HG03460 (cell line): Measurements from ENCODE around the gene PRDM10.
"Not testable (repeated sequence)": the region's sequence is repeated elsewhere in the genome, so short reads cannot be mapped to it uniquely, and the experiment has no call there.

Experiments used
- ATAC-seq: cut with Tn5 transposase; IDR thresholded peaks from one replicate; pipeline ENCODE4 v1.9.1; 2021; ENCODE audit not compliant: unreplicated experiment

Gene PRDM10

DNA sequence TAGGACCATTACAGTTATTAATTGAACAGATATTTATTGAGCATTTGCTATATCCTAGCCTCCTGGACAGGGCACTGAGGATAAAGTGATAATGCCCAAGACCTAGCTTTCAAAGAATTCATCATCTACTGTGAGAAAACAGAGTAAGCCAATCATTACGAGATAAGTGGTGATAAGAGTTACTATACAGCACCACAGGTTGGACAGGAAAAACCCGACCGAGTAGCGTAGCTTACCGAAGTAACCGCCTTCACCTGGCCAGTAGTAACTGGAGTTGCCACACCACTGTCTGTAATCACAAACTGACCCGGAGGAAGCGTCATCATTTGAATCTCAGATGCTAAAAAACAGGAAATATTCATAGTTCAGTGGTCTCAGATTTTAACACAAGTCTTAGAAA lies 97.2 kb downstream of the PRDM10 start:
- no peak for ATAC-seq

DNA sequence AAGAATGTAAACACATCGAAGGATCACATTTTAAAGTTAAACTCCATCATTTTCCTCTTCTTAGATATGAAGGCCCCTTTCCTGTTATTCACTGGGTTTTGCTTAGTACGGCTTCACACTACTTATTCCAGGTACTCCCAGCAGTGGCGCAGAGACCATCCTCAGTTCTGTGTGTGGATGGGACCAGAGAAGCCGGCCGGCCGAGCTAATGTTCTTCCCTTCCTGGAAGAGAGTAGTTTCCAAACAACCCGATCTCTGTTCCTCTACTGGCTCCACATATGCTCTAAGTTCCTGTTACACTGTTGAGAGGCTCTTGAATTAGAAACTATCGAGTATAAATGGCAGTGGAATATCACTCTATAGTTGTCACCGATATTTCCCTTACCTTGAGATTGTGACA lies 106.6 kb downstream of the PRDM10 start:
- ATAC-seq = no peak

DNA sequence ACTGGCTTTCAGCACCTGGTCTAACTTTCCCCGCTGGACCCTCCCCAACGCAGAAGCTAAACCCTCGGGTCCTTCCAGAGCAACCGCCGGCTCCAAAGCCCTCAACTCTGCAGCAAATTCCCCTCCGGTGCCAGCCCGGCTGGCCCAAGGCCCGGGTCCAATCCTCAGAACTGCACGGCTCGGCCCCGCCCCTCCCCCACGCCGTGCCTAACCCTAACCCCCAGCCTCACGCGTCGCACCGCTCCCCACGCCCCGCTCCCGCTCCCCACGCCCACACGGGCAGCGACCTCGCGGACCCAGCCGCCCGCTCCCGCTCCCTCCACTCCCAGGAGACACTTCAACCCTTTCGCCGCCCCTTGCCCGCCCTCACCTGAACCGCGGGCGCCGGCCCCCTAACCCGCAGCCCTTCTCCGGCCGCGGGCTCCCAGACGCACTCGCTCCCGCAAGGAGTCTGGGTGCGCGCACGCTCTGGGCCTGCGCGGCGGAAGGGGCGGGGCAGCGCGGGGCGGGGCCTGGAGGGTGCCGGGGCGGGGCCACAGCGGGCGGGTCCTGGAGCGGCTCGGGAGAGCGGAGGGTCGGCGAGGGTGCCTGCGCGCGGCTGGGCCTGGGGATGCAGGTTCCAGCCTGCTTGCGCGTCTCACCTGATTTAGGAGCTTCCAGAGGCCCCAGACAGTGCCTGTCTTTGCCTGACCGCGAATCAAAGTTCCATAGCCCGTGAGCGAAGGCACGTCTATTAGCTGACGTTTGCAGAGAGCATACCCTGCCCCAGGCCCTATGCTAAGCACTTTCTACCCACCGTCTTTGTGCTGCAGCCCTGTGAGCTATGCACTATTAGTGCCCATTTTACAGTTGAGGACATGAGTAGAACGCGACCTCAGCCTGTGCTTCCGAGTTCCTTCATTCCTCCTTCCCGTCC lies 107.3 kb downstream of the PRDM10 start, which contains the start of gene NFRKB:
Gene NFRKB, minus strand, starts transcription at position 453 of the 916 bp plus-strand sequence. CDS start 2,729 bp downstream, outside the sequence.
- ATAC-seq = peak; percentile 95

DNA sequence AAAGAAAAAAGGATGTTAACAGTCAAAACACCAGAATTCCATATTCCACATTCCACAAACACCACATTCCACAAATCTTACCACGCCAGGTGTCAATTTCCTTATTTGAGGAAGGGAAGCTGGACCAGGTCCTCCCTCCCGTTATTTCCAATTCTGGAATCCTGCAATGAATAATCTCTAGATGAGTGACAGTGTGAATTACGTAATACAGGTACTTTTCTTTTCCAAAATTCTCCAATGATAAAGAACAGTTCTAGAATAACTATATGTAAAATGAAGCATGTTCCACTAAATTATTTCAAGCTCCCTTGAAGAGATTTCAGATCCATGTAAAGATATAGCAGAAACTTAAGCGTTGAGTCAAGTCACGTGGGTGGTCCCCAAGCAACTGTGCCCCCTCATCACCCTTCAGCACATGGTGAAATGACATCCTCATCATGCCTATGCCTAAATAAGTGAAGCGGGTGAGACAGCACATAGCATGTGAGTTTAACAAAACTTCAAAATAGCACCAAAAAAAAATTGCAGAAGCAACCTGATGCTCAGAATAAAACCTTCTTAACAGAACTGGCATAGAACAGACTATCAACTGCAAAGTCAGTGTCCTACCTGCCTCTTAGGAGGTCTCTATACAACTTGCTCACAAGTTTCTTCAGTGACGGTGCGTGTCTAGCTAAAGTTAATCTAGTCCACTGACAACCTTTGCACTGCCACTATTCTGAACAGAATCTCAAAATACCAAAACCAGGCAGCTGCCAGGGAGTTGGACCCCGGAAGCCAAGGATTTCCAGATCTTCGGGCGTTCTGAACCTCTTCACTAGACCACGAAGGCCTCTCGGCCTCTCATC lies 108.1 kb downstream of the PRDM10 start:
- ATAC-seq = peak; percentile 24

DNA sequence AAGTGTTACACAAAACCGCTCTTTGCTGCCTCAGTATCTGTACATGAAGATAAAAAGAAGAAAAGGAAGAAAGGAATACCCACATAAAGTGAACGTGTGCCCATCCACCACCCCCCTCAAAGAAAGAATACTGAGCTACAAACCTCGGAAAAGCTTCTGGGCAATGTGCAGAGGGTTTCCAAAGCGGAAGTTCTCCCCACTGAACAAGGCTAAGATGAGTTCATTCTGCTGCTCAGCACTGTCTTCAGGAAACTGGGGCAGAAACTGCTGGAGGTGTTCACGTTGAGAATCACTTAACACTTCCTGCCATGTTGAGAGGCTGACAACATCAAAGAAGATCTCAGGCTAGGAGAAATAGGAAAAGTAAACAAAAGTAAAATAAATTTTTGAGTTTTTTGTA lies 114.2 kb downstream of the PRDM10 start:
- ATAC-seq = no peak

DNA sequence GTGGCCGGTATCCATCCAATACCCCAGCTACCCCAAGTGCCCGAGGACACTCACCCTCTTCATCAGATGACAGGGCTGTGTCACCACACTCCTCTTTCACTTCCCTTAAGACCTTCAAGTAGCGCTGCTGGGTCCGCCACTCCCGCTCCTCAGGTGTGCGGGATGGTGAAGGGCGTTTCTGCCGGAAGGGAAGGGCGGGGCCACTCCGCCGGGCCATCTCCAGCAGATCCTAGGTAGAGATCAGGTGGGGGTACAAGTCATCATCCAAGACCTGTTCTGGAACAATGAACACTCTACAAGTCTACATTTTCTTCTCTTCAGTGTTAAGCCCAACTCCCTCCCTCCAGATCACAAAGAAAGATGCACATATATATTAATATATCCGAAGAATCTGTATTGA lies 117.3 kb downstream of the PRDM10 start:
- ATAC-seq = no peak

DNA sequence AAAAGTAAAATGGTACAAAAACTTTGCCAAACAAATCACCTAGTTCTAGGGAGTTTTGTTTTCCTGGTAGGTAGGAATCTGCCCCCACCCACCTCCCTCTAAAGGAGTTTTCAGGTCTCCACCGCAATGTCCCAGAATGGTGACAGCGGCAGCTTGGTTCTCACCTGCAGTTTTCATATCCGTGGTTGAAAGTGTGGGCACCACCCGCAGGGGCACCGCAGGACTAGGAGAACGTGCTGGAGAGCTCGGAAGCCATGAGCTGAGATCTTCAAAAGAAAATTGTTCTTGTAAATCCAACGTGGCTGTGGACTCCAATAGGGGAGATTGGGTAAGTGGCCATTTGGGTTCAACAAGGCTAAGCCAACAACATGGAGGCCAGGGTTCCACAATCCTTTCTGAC lies 118.1 kb downstream of the PRDM10 start:
- ATAC-seq = no peak

DNA sequence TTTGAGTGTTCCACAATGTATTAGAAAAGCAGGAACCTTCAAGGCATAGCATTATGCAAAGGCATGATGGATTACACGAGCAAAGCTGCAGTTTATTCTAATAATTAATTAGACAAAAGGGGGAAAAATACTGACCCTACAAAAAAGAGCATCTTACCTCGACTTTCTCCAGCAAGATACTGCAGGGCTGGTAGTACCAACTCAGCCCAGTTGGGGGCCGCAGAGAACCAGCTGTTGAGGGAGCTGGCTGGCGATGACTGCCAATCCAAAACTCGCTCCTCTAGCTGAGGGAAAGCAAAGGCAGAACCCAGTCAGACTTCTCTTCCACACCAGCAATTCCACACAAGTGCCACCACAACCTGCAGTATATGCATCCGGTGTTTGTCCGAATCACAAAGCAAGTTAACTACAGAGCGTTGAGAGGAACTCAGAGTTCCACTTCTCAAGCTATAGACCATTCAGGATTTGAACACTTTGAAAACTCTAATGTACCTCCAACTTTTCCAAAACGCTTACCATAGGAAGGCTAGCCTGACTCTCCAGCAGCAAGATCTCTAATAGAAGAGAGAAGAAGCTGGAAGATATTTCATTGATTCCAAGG lies 121.0 kb downstream of the PRDM10 start:
- no peak for ATAC-seq

DNA sequence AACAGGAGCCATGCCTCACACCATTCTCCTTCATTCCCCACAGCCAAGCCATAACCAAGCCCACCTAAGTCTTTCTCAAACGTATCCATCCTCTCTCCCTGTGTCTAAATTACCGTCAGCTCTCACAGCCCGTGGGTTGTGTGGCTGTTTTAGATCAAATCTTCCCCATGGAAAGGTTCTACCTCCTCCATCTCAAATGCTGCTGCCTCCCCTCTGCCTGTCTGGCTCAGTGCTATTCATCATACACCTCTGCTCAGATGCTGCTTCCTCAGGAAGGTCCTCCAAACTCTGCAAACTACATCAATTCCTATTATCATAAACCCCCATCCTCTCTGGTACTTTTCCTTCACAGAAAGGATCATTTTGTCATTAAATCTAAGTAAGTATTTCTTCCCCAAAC lies 122.3 kb downstream of the PRDM10 start:
- no peak for ATAC-seq

DNA sequence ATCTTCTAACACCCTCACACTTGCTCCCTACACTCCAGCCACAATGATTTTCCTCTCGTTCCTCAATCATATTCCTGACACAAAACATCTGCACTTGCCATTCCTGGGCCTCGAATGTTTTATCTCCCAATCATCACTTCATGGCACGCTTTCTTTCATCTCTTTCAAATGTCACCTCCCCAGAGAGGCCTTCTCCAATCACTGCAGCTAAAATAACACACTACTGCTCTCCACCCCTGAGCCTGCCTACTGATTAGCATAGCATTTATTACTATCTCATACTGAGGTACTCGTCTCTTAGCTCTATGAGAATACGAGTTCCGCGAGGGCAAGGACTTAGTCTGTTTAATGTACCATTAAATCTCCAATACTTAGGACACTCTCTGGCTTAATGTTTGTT lies 130.7 kb downstream of the PRDM10 start:
- ATAC-seq = no peak

DNA sequence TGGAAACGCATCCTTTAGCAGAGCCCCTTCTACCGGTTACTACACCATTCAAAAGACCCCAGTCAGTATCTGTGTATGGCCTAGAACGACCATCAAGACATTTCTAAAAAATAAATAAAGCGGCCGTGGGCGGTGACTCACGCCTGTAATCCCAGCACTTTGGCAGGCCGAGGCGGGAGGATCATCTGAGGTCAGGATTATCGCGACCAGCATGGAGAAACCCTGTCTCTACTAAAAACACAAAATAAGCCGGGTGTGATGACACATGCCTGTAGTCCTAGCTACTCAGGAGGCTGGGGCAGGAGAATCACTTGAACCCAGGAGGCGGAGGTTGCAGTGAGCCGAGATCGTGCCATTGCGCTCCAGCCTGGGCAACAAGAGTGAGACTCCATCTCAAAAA lies 134.0 kb downstream of the PRDM10 start:
- not testable (repeated sequence) for ATAC-seq

DNA sequence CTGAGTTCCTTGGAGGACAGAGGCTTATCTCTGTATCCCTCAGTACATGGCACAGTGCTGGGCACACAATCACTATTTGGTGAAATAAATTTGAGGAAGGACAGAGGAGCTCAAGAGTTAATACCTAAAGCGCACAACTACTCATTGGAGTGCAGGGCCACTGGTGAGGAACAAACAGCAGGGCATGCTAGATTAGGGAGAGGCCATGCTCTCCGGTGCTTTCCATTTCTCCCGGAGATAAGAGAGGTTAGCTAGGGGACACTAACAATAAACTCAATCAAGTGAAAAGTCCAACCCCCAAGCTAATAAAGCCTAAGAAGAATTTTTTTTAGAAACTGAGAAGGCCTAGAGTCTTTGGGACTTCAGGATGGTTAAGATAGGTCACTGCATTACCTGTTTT lies 136.3 kb downstream of the PRDM10 start:
- ATAC-seq = no peak

DNA sequence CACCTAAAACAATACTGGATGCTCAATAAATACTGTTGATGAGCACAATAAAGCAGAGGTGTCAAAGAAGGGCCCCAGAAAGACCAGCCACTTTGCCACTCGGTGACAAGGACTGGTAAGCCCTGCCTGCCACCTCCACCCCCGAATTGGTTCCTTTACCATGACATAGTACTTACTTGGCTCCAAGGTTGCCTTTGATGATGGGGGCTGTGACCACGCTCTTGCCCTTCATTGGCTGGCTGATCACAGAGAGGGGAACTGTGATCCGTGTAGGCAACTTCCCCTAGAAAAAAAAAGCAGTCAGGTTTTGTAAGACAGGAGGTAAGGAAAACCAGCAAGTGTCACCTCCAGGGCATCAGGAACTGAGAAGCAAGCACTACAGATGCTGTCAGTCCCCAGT lies 136.9 kb downstream of the PRDM10 start:
- no peak for ATAC-seq

DNA sequence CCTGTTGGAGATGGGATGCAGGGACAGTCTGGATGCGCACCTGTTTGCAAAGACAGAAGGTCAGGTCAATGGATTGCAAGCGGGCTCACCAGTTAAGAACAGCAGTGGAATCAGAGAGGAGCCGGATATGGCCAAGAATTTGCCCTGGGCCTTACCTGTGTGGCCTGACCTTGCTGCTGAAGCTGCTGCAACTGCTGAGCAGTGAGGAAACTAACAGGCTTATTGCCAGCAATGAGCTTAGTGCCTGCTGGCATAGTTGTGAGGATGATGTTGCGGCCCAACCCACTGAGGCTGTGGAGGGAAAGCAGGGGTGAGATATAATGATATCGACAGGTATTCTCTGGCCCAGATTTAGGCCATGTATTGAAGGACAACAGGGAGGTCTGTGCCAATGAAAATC lies 137.8 kb downstream of the PRDM10 start:
- no peak for ATAC-seq

DNA sequence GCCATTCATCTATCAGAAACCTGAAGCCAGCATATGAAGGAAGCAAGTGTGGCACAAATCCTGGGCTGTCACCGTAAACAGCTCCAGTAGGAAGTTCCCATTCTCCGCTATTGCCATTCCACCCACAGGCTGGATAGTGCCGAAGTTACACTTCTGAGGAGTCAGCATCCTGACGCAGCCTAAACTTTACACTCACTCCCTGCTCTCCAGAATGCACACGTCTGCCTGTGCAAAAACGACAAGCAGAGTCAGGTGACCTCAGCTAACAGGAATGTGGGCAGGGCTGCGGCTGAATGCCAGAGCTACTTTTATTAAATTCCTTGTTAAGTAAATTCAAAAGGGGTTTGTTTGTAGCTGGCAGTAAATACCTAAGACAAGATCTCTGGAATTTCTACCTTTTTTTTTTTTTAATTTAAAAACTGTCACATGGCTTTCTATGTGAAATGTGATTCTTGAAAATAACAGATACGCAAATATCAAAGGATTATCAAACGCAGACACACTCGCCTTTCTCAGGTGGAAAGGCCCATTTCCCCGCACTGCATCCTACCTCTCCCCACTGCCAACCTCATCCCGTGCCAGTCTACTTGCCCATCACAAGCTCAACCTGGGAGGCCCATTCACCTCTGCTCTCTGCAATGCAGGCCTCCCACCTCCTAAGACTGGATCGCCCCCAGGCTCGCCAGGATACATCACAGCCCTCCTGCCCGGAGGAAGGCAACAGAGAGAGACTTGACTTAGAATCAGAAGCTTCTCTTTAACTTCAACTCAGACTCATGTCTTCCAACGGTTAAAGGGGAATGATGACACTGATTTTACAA lies 140.7 kb downstream of the PRDM10 start:
- ATAC-seq = no peak

DNA sequence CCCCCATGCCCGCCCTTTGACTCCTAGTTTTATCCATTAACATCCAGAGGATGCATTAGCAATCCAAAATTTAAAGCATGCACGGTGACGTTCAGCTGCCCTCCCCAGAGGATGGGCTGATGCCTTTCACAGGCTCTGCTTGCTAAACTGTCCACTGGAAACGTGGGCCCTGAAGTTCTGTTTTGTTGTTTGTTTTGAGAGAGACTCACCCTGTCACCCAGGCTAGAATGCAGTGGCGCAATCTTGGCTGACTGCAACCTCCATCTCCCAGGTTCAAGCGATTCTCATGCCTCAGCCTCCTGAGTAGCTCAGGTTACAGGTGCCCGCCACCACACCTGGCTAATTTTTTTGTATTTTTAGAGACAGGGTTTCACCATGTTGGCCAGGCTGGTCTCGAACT lies 146.6 kb downstream of the PRDM10 start:
- ATAC-seq = no peak

DNA sequence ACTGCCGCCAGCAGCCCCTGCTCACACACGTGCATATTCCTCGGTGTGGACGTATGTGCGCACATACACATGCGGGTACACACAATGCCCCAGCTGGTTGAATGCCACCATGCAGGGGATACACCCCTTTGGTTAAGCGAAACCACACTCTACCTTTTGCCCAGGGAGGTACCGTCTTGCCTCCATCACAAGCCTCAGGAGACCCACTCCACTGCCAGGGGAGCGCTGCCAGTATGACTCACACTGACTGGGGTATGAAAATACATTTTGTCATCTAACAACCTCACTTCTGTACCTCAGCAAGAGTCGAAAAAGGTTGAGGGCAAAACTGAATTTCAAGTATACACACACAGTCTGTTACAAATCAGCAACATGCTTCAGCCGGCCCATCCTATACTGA lies 147.5 kb downstream of the PRDM10 start:
- ATAC-seq = no peak

DNA sequence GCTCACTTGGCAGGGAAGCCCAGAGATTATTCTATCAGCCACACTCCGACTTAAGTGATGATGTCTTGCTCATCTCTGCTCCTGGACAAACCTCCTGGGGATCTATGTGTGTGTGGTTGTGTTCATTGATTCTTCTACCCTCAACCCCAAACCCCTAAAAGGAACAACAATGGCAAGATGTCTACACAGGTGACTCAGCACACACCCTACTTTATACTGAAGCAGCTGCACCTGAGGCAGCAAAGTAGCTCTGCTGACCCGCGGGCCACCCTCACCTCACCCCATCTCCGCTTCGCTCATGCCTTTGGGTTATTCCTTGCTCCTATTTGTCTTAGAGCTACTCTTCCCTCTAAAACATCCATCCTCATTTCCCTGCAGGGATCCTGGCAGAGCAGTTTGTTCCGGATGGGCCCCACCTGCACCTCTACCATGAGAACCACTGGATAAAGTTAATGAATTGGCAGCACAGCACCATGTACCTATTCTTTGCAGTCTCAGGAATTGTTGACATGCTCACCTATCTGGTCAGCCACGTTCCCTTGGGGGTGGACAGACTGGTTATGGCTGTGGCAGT lies 148.3 kb downstream of the PRDM10 start:
- no peak for ATAC-seq

DNA sequence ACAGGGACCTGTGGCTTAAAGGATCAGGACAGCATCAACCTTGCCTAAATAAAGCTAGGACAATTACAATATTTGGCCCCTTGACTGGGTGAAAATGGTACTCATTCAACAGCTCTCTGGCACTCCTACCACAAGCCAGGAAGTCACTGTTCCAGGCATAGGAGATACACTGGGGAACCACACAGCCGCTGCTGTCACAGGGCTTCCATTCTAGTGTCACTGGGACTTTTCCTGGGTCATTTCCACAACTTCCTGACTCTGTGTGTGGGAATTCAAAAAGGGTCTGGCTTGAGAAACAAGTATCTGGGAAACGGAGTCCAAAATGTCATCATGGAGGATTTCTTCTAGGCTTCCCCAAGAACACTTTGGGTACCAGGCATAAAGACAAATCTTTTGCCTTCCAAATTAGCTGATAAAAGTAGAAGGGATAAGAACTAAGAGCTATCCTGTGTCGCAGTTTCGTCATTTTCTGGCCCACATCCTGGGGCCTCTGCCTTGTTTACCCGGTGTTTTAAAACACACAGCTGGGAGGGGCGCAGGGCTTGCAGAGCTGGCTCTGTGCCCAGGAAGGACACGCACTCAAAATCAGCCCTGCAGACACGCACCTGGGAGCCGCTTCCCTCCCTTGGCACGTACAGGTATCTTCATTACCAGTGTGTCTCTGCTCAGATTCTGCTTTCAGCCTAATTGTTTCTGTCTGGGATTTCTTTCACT lies 149.0 kb downstream of the PRDM10 start:
- ATAC-seq = no peak
